Activated CD8-positive, alpha-beta memory T cell treated with anti-CD3 and anti-CD28 coated beads for 1 hour (primary cell): ENCODE data around the gene ANXA3.
"Not testable (repeated sequence)": the region's sequence is repeated elsewhere in the genome, so short reads cannot be mapped to it uniquely, and the experiment has no call there.

Source experiments
- DNase-seq, 2 donors: peaks; one replicate each; pipeline ENCODE4 v3.0.0-alpha.2; 2020; ENCODE audit warnings: low read depth in 1 of 2; ENCODE audit errors: extremely low read depth in 1 of 2

ANXA3 gene, protein sequence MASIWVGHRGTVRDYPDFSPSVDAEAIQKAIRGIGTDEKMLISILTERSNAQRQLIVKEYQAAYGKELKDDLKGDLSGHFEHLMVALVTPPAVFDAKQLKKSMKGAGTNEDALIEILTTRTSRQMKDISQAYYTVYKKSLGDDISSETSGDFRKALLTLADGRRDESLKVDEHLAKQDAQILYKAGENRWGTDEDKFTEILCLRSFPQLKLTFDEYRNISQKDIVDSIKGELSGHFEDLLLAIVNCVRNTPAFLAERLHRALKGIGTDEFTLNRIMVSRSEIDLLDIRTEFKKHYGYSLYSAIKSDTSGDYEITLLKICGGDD

DNA sequence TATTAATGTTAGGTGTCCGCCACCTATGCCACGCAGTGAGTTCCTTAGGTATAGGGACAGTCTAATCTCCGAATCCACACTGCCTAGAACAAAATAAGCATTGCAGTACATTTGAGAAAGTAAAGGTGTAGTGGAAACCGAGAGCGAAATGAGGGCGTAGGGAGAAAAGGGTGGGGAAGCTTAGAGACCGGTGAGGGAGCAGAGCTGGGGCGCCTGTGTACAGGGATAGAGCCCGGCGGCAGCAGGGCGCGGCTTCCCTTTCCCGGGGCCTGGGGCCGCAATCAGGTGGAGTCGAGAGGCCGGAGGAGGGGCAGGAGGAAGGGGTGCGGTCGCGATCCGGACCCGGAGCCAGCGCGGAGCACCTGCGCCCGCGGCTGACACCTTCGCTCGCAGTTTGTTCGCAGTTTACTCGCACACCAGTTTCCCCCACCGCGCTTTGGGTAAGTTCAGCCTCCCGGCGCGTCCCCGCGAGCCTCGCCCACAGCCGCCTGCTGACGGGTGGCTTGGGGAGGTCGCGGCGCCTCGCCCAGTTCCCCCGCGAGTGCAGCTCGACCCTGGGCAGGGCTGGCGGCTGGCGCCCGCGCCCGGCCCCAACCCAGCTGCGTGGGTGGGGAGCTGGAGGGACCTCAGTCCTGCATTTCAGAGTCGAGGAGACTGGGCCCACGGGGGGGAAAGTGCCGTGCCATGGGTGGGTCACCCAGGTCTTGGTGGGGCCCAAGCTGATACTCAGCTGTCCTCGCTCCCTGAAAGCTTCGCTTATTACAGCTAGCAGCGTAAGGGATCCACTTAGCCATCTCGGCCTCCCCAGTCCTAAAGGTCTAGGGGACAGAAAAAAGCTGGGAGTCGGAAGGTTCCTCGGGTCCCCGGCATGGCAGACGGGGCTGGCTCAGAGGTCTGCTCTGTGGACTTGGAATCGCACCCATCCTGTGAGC, at the start of gene ANXA3:
ANXA3 (plus strand) TSS at position 351 of the 932 bp plus-strand sequence. CDS start 2,704 bp downstream, outside the sequence.
- no peak for DNase-seq

- not testable (repeated sequence) for DNase-seq
Observed at GRCh38 chr4:78506260-78506659, 45.3 kb upstream of the ANXA3 start.

DNA sequence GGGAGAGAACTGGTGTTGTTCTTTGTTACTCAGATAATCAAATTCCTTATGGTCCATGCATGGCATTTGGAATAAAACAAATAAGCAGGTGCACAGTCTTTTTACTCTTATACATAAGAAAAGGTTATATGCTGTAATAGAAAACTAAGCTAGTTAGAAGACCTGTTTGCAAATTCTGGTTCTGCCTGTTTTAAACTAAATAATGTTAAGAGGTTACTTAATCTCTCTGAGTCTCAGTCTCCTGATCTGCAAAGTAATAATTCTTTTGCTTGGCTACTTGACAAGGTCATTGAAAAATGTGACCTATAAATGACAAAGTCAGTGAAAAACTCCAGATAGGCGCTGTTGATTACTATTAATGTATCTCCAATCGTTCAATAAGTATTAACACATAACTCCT, 42.5 kb upstream of the ANXA3 start:
- DNase-seq = no peak

GRCh38 chr4:78510108-78510507, 41.5 kb upstream of the ANXA3 start:
- no peak for DNase-seq

GRCh38 chr4:78510681-78511080, 40.9 kb upstream of the ANXA3 start:
- no peak for DNase-seq

DNA sequence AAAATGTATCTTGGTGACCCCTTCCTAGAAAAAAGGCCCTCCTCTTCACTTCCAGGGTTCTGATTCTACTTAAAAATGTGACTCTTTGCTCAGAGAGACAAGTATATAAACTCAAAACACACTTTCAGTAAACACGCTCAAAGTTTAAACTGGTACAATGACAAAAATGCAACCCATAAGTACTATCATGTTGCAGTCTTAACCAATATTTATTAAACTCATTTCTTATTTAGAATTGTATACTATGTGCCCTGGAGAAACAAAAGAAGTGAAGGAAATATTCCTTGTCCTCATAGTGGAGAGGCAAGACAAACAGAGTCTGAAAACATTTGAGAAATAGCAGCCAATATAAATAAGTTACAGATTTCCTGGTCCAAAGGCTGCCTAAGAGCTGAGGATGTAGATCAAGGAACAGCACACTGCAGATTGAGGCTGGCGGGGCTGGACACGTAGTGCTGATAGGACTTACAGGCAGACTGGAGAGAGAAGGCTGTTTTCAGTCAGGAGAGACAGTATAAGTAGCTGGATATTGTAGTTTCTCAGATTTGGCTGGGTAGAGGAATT, 39.1 kb upstream of the ANXA3 start:
- DNase-seq = no peak

GRCh38 chr4:78513411-78513975, 38.1 kb upstream of the ANXA3 start:
- no peak for DNase-seq

DNA sequence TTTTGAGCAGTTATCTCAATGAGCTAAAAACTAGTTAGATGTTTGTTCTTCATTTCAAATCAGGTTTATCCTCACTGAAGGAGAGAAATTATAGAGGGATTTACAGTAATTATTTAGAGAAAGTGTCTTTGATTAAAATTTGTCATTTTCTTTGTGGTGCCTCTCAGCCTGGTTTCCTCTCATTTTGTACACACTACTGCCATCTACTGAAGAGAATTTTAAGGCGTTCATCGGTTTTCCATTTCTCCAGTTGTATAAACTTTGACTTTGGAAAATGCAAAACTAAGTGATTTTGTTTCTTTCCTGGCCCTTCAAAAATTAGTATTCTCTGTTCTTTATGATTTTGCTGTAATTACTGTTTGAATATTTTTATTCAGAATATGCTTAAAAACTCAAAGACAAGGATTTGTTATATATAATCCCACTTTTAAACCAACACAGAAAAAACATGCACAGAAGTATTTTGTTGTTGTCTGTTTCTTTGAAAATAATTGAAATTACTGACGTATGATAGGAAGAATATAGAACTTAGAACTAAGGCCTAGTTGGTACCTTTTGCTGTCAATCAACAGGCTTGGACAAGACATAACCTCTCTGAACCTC, 34.4 kb upstream of the ANXA3 start:
- no peak for DNase-seq

DNA sequence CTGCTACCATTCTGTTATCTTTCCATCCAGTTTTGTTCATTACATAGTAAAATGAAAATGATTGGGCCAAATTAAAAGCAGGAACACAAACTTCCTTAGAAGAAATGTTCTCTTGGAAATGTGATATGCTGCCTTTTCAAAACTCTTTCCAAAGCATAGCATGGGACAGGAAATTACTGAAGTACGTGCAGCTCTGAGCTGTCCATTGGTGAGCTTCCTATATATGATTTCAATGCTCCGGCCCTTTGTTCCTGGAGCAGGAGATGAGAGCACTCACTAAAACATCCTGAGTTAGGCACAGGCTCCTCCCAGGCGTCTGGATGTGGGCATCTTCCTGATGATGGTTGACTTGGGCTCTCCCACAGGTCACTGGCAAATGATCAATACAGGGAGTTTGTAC, 33.0 kb upstream of the ANXA3 start:
- no peak for DNase-seq

GRCh38 chr4:78519962-78520361, 31.6 kb upstream of the ANXA3 start:
- DNase-seq = no peak

DNA sequence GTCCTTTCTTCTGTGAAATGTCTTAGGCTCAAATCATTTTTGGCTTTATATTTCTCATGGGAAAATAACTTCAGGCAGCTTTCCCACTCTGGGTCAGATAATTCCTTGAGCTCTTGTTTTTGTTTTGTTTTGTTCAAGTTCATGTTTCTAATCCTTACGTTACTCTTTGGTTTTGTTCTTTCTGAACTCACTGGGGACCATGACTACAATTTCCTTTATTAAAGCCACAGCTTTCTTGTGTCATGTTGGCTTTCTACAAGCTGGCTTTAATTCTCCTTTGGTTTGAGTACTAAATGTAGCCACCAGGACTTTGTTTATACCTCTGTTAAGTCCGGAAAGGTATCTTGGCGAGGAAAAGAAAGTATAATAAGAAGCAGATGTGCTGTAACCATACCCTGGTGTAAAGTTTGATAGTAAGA, 30.8 kb upstream of the ANXA3 start:
- DNase-seq = no peak

DNA sequence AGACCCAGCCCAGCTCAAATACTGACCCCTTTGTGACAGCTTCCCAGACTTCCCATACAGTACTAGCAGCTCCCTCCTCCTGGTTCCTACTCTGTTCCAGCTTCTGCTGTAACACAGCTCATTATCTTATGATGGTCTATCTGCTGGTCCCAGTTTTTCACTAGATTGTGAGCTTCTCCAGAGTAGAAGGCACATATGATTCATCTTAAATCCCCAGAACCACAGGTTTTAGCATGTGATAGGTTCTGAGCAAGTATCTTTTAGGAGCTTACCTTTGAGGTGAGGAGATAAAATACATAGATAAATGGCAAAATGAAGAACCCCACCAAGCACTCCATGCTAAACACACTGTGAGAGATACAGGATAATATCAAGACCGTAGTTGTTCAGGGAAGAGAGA, 27.6 kb upstream of the ANXA3 start:
- no peak for DNase-seq

GRCh38 chr4:78525559-78525958, 26.0 kb upstream of the ANXA3 start:
- no peak for DNase-seq

- no peak for DNase-seq
Observed at GRCh38 chr4:78527103-78527502, 24.5 kb upstream of the ANXA3 start.

DNA sequence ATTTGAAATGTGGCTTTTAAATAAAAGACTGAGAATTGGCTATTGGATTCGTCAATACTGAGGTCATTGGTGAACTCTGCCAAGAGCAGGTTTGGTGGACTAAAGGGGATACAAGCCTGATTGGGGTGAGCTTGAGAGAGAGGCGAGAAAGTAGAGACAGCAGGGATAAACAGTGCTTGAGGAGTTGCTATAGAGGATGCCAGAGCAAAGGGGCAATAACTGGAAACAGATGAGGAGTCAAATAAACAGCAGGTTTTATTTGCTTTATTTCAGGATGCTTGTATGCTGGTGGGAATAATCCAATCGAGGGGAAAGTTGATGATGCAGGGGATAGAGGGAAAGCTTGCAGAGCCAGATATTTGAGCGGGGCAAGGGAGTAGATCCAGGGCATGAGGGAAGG, 24.0 kb upstream of the ANXA3 start:
- DNase-seq = no peak

DNA sequence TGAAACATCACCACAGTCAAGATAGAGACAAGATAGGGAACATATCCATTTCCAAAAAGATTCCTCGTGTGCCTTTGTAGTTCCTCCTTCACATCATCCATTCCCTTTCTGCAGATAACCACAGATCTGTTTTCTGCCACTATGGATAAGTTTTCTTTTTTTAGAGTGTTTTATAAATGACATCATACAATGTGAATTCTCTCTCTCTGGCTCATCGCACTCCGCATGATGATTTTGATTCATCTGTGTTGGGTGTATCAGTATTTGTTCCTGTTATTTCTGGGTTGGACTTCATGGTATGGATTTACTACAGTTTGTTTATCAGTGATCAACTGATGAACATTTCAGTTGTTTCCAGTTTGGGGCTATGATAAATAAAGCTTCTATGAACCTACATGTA, 23.2 kb upstream of the ANXA3 start:
- no peak for DNase-seq

DNA sequence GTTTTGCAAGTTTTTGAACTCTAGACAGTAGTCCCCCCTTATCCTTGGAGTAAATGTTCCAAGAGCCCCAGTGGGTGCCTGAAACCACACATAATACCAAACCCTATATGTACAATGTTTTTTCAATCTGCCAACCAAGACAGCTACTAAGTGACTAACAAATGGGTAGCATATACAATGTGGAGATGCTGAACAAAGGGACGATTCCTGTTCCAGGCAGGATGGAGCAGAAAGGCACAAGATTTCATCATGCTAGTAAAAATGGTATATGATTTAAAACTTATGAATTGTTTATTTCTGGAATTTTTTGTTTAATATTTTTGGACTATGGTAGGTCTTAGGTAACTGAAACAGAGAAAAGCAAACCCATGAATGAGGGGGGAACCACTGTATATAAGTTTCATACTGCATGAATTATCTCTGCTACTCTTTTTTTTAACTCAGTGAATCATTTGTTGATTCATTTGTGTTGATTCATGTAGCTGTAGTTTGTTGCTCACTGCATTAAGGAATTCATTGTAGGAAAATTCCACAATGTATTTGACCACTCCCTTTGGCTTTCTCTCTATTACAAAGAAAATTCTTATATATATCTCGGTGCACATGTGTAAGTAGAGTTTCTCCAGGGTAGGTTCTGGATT, 21.9 kb upstream of the ANXA3 start:
- no peak for DNase-seq

DNA sequence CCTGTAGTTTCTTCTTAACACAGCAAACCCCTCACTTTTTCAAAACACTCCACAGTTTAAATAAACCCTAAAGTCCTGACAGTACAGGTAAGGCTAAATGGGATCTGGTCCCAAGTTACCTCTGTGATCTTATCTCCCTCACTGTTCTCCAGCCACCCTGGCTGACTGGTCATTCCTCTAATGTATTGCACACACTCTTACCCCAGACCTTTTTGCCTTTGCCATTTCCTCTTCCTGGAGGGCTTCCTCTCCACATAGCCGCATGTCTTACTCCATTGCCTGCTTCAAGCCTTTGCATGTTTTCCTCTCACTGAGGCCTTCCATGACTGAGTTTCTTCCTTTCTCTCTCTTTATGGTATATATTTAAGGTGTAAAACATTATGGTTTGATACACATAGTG, 19.5 kb upstream of the ANXA3 start:
- DNase-seq = no peak

DNA sequence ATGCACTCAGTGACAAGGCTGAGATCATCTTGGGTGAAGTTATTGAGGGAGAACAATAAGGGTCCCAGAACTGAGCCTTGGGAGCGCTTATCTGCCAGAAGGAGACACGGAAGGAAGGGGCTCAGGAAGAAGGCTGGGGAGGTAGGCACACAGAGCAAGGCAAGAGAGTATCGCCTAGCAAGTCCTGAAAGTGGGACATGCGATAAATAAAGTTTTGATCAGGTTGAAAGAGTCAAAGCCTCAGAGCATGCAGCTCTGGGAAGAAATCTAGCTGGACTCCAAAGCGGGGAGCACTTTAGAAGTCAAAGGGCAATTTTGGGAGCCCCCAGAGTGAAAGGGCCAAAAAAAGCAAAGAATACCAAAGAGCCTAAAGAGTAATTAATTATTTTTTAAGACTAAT, 17.7 kb upstream of the ANXA3 start:
- DNase-seq = no peak

- DNase-seq = no peak
Observed at GRCh38 chr4:78534286-78534955, 17.1 kb upstream of the ANXA3 start.
